ENCODE data around the gene SPRYD3.

The SPRYD3 gene

GRCh38 chr12:53118751-53119300, 39.6 kb upstream of the SPRYD3 start:
- Histone ChIP-seq H3K36me3 (ENCODE audit: low read length) (no peaks in the 10 kb centered on the region), H3K9me3 (ENCODE audit: insufficient read depth, low read length) (no peaks in the 10 kb centered on the region), H3K79me2 (ENCODE audit: insufficient read depth, low read length) (no peaks in the 10 kb centered on the region), H3K27ac (ENCODE audit: low read depth, low read length) (no peak overlapping the region), H3K27me3 (ENCODE audit: low read length) (no peaks in the 10 kb centered on the region), H3F3A (ENCODE audit: insufficient read depth) (no peaks in the 10 kb centered on the region), H3K4me2 (ENCODE audit: low read depth, low read length, poor library complexity, severe bottlenecking) (no peak overlapping the region), H4K20me1 (ENCODE audit: low read depth, low read length) (no peaks in the 10 kb centered on the region), H3K4me3 (ENCODE audit: insufficient read depth, low read length, poor library complexity, severe bottlenecking) (no peak overlapping the region), H3K9ac (ENCODE audit: low read length) (no peak overlapping the region), H3K9me2 (replicated peaks; ENCODE audit: insufficient read depth, low read length) (no peaks in the 10 kb centered on the region), H2AFZ (ENCODE audit: low read depth, low read length, severe bottlenecking) (no peak overlapping the region)
- TF ChIP-seq EZH2phosphoT487 (conservative IDR thresholded peaks at IDR 0.05; ENCODE audit: low read length) = no peak
- no peak for TF ChIP-seq CTCF (IDR thresholded peaks at IDR 0.05; ENCODE audit: insufficient read depth, low read length, poor library complexity, severe bottlenecking)

- Histone ChIP-seq H3K27ac (ENCODE audit: low read depth, low read length) (no peak overlapping the region), H3F3A (ENCODE audit: insufficient read depth) (no peaks in the 10 kb centered on the region), H3K4me2 (ENCODE audit: low read depth, low read length, poor library complexity, severe bottlenecking) (no peak overlapping the region), H3K4me3 (ENCODE audit: insufficient read depth, low read length, poor library complexity, severe bottlenecking) (no peak overlapping the region), H3K9me3 (ENCODE audit: insufficient read depth, low read length) (no peaks in the 10 kb centered on the region), H4K20me1 (ENCODE audit: low read depth, low read length) (no peaks in the 10 kb centered on the region), H3K27me3 (ENCODE audit: low read length) (no peaks in the 10 kb centered on the region), H3K79me2 (ENCODE audit: insufficient read depth, low read length) (no peaks in the 10 kb centered on the region), H3K36me3 (ENCODE audit: low read length) (no peaks in the 10 kb centered on the region), H2AFZ (ENCODE audit: low read depth, low read length, severe bottlenecking) (no peak overlapping the region), H3K9ac (ENCODE audit: low read length) (no peak overlapping the region), H3K9me2 (replicated peaks; ENCODE audit: insufficient read depth, low read length) (no peaks in the 10 kb centered on the region)
- TF ChIP-seq CTCF (IDR thresholded peaks at IDR 0.05; ENCODE audit: insufficient read depth, low read length, poor library complexity, severe bottlenecking) = no peak
- TF ChIP-seq EZH2phosphoT487 (conservative IDR thresholded peaks at IDR 0.05; ENCODE audit: low read length) = no peak
These were observed 36.9 kb upstream of the SPRYD3 start for GRCh38 chr12:53115891-53116648.

- Histone ChIP-seq H3K9ac (ENCODE audit: low read length) (no peak overlapping the region), H2AFZ (ENCODE audit: low read depth, low read length, severe bottlenecking) (no peak overlapping the region), H3K27me3 (ENCODE audit: low read length) (no peaks in the 10 kb centered on the region), H3K27ac (ENCODE audit: low read depth, low read length) (no peak overlapping the region), H3K36me3 (ENCODE audit: low read length) (no peaks in the 10 kb centered on the region), H3K4me2 (ENCODE audit: low read depth, low read length, poor library complexity, severe bottlenecking) (no peak overlapping the region), H3K4me3 (ENCODE audit: insufficient read depth, low read length, poor library complexity, severe bottlenecking) (no peak overlapping the region), H3K9me2 (replicated peaks; ENCODE audit: insufficient read depth, low read length) (no peaks in the 10 kb centered on the region), H3K9me3 (ENCODE audit: insufficient read depth, low read length) (no peaks in the 10 kb centered on the region), H3K79me2 (ENCODE audit: insufficient read depth, low read length) (no peaks in the 10 kb centered on the region), H3F3A (ENCODE audit: insufficient read depth) (no peaks in the 10 kb centered on the region), H4K20me1 (ENCODE audit: low read depth, low read length) (no peaks in the 10 kb centered on the region)
- TF ChIP-seq CTCF (IDR thresholded peaks at IDR 0.05; ENCODE audit: insufficient read depth, low read length, poor library complexity, severe bottlenecking) (no peak), EZH2phosphoT487 (conservative IDR thresholded peaks at IDR 0.05; ENCODE audit: low read length) (no peak)
These were observed 36.1 kb upstream of the SPRYD3 start for GRCh38 chr12:53115112-53115890.
